ENCODE measurements around the gene MARCHF7.
"Not testable (repeated sequence)": the region's sequence is repeated elsewhere in the genome, so short reads cannot be mapped to it uniquely, and the experiment has no call there.

Gene MARCHF7

GRCh38 chr2:159712143-159712928 is at the start of gene MARCHF7:
Gene MARCHF7 (plus strand): TSS chr2:159712506. CDS start chr2:159729023, 16,517 bp downstream.
- H3K27ac ChIP-seq = peak within 1 kb of the TSS; percentile 97
- H2AFZ ChIP-seq (ENCODE audit: low read depth) = peak within 1 kb of the TSS; percentile 94
- H4K20me1 ChIP-seq (ENCODE audit: insufficient read depth) = peaks cover 26% of the 10 kb centered on the region
- no peaks in the 10 kb centered on the region for H3K27me3 ChIP-seq (ENCODE audit: insufficient read depth, low read depth)
- peak within 1 kb of the TSS; percentile 91 for H3K4me2 ChIP-seq
- no peaks in the 10 kb centered on the region for H3K36me3 ChIP-seq (ENCODE audit: insufficient read depth)
- peaks cover 50% of the 10 kb centered on the region for H3K79me2 ChIP-seq (ENCODE audit: insufficient read depth, low read depth)
- peak within 1 kb of the TSS; percentile 32 for H3K4me3 ChIP-seq (IDR thresholded peaks at IDR 0.05; ENCODE audit: insufficient read depth, low read depth, low read length)
- peak within 1 kb of the TSS; percentile 98 for H3K9ac ChIP-seq
- peak; percentile 31; the same call in 1 of the 2 replicates for TF ChIP-seq CTCF (conservative IDR thresholded peaks at IDR 0.05; ENCODE audit: low read depth, low read length)
- H3K4me1 ChIP-seq (ENCODE audit: low read depth, poor library complexity, severe bottlenecking) = peaks cover 31% of the 10 kb centered on the region

DNA sequence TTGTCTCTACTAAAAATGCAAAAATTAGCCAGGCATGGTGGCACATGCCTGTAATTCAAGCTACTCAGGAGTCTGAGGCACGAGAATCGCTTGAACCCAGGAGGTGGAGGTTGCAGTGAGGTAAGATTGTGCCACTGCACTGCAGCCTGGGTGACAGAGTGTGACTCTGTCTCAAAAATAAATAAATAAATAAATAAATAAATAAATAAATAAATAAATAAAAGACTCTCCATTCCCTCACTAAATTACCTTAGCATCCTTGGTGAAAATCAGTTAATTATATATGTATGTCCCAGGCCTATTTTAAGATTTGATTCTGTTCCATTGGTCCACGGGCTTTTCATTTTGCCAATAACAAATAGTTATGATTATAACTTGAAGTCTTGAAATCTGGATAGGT is 44.9 kb upstream of the MARCHF7 start:
- H3K4me3 ChIP-seq (IDR thresholded peaks at IDR 0.05; ENCODE audit: insufficient read depth, low read depth, low read length); H3K27ac ChIP-seq; H4K20me1 ChIP-seq (ENCODE audit: insufficient read depth); H3K9ac ChIP-seq; H3K27me3 ChIP-seq (ENCODE audit: insufficient read depth, low read depth); H2AFZ ChIP-seq (ENCODE audit: low read depth); H3K36me3 ChIP-seq (ENCODE audit: insufficient read depth); H3K4me2 ChIP-seq; H3K79me2 ChIP-seq (ENCODE audit: insufficient read depth, low read depth); H3K4me1 ChIP-seq (ENCODE audit: low read depth, poor library complexity, severe bottlenecking): not testable (repeated sequence)

GRCh38 chr2:159671047-159671446 is 41.3 kb upstream of the MARCHF7 start:
- no peak overlapping the region for H2AFZ ChIP-seq (ENCODE audit: low read depth)
- H3K4me2 ChIP-seq = no peak overlapping the region
- H4K20me1 ChIP-seq (ENCODE audit: insufficient read depth) = no peaks in the 10 kb centered on the region
- no peak overlapping the region for H3K27ac ChIP-seq
- H3K4me1 ChIP-seq (ENCODE audit: low read depth, poor library complexity, severe bottlenecking) = no peaks in the 10 kb centered on the region
- H3K79me2 ChIP-seq (ENCODE audit: insufficient read depth, low read depth) = no peaks in the 10 kb centered on the region
- no peak for TF ChIP-seq CTCF (conservative IDR thresholded peaks at IDR 0.05; ENCODE audit: low read depth, low read length)
- H3K36me3 ChIP-seq (ENCODE audit: insufficient read depth) = no peaks in the 10 kb centered on the region
- no peak overlapping the region for H3K9ac ChIP-seq
- H3K27me3 ChIP-seq (ENCODE audit: insufficient read depth, low read depth) = no peaks in the 10 kb centered on the region
- no peak overlapping the region for H3K4me3 ChIP-seq (IDR thresholded peaks at IDR 0.05; ENCODE audit: insufficient read depth, low read depth, low read length)

- Histone ChIP-seq H3K4me3 (IDR thresholded peaks at IDR 0.05; ENCODE audit: insufficient read depth, low read depth, low read length) (no peak overlapping the region), H3K27me3 (ENCODE audit: insufficient read depth, low read depth) (no peaks in the 10 kb centered on the region), H3K36me3 (ENCODE audit: insufficient read depth) (no peaks in the 10 kb centered on the region), H3K4me1 (ENCODE audit: low read depth, poor library complexity, severe bottlenecking) (no peaks in the 10 kb centered on the region), H4K20me1 (ENCODE audit: insufficient read depth) (no peaks in the 10 kb centered on the region), H3K9ac (no peak overlapping the region), H3K4me2 (no peak overlapping the region), H3K79me2 (ENCODE audit: insufficient read depth, low read depth) (no peaks in the 10 kb centered on the region), H2AFZ (ENCODE audit: low read depth) (no peak overlapping the region), H3K27ac (no peak overlapping the region)
- TF ChIP-seq CTCF (conservative IDR thresholded peaks at IDR 0.05; ENCODE audit: low read depth, low read length) = no peak
Observed at GRCh38 chr2:159677654-159678053, 34.7 kb upstream of the MARCHF7 start.

- H3K4me3 ChIP-seq (IDR thresholded peaks at IDR 0.05; ENCODE audit: insufficient read depth, low read depth, low read length) = no peak overlapping the region
- H3K4me1 ChIP-seq (ENCODE audit: low read depth, poor library complexity, severe bottlenecking) = no peaks in the 10 kb centered on the region
- no peaks in the 10 kb centered on the region for H3K79me2 ChIP-seq (ENCODE audit: insufficient read depth, low read depth)
- no peak overlapping the region for H3K27ac ChIP-seq
- H3K27me3 ChIP-seq (ENCODE audit: insufficient read depth, low read depth) = no peaks in the 10 kb centered on the region
- H4K20me1 ChIP-seq (ENCODE audit: insufficient read depth) = no peaks in the 10 kb centered on the region
- H2AFZ ChIP-seq (ENCODE audit: low read depth) = no peak overlapping the region
- H3K4me2 ChIP-seq = no peak overlapping the region
- TF ChIP-seq CTCF (conservative IDR thresholded peaks at IDR 0.05; ENCODE audit: low read depth, low read length) = no peak
- H3K36me3 ChIP-seq (ENCODE audit: insufficient read depth) = no peaks in the 10 kb centered on the region
- no peak overlapping the region for H3K9ac ChIP-seq
Observed at GRCh38 chr2:159680692-159681091, 31.6 kb upstream of the MARCHF7 start.

Measured in KMS-11 (cell line).